ENCODE data around the gene CAV3.

CAV3 gene

GRCh38 chr3:8736436-8736835 lies 2.8 kb downstream of the CAV3 start:
- no peak for DNase-seq

- DNase-seq = no peak
Observed at GRCh38 chr3:8737301-8737700, 3.7 kb downstream of the CAV3 start.

GRCh38 chr3:8737823-8738222 lies 4.2 kb downstream of the CAV3 start:
- no peak for DNase-seq

DNA sequence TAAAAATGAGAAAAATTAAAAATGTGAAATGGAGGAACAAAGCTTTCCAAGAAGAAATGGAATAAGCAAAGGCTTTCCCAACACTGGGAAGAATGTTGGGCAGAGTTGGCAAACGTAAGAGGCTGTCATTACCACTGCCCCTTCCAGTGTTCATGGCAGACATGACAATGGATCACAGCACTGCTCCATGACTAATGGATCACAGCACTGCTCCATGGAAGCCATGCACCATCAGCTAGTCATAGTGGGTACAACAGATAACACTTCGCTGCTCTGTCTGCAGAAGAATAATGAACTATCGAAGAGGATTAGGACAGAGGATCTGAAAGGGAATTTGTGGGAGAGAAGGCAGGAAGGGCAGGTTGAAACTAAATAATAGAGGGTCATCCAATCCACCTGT lies 5.0 kb downstream of the CAV3 start:
- no peak for DNase-seq

DNA sequence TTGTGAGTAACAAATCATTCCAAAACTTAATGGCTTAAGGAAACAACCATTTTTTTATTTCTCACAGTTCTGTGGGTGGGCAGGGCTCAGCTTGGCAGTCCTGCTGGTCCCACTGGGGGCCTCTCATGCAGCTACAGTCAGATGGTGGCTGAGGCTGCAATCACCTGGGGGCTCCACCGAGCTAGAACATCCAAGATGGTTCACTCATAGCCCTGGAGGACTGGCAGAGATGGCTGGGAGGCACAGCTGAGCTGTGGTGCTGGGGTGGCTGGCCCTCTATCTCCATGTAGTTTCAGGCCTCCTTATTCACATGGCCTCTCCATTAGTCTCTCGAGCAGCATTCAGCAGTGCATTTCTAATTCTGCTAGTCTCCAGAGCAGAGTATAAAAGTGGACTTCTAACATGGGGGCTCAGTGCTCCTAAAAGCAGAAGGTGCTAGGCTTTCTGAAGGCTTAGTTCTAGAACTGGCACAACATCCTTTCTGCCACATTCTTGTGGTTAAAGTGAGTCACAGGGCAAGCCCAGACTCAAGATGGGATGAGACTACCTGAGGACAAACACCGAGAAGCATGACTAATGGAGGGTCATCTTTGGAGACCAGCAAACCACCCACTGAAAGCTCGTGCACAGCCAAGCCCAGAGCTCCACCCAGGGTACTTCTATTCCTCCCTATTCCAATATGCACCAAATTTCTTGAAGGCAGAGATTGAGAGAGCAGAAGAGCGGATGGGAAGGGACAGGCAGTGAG lies 6.3 kb downstream of the CAV3 start:
- no peak for DNase-seq

DNA sequence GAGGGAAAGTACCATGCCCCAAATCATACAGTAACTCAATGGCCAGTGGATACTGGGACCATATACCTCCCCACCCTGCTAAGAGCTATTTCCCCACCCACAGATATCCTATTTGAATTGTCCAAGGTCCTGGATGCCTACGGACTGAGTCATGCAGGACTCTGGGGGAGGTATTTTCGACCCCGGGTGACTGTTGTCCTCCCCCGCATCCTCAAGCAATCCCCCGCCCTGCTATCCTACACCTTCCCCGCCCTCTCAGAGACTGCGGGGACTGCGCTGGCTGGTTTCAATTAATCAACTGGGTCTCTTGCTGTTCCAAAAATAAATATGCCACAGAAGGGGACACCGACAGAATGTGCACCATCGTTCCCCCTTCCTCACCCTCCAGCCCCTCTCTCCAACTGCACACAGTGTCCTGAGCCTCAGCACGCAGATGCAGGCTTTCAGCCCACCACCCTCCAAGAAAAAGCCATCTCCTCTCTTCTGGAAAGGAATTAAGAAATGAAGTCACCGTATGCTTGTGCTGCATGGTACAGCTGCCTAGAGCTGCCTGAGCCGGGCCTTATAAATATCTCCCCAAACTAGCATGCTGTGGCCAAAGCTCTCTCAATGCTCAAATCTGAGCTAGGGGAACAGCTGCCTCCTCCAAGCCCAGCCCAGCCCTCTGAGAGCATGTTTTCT lies 8.1 kb downstream of the CAV3 start:
- no peak for DNase-seq

- DNase-seq = no peak
Observed at GRCh38 chr3:8743021-8743601, 9.5 kb downstream of the CAV3 start.

- DNase-seq = no peak
Observed at GRCh38 chr3:8743911-8744310, 10.3 kb downstream of the CAV3 start.

GRCh38 chr3:8745619-8746370 lies 12.2 kb downstream of the CAV3 start:
- DNase-seq = no peak

- no peak for DNase-seq
Observed at GRCh38 chr3:8746780-8747345, 13.3 kb downstream of the CAV3 start.

DNA sequence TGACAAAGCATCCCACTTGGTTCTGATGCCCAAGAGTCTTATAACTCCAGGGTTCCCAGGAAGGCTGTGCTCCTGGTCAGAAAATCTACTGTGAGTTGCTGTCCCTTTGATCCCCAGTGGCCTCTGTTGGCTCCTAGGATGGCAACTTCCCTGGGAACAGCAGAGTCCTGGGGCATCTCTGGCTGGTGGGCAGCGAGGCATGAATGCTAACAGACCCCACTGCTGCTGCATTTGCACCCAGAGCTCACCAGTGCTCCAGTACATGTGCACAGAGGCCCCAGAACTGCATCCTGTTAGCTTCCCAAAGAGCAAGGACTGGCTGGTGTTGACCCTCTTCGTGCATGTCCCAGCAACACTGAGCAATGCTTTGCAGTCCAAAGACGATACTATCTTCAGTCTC lies 15.7 kb downstream of the CAV3 start:
- DNase-seq = no peak

DNA sequence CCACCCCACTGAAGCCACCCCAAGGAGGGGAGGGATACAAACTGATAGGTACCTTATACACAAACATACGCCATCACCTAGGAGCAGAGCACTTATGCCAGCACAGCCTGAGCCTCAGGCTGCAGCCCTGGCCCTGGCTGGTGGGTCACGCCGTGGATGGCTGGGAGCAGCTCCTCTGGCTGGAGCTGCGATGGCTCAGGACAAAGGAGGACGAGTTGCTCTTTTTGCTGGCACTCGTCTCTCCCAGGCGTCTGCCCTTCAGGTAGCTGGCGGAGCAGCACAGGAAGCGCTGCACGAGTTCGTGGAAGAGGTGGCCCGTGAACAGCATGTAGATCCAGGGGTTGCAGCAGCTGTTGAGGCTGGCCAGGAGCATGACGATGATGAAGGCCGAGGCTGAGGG lies 19.2 kb downstream of the CAV3 start:
- no peak for DNase-seq

GRCh38 chr3:8755097-8755496 lies 21.5 kb downstream of the CAV3 start:
- DNase-seq = no peak

GRCh38 chr3:8755564-8756237 lies 22.1 kb downstream of the CAV3 start:
- no peak for DNase-seq

GRCh38 chr3:8756671-8757070 lies 23.1 kb downstream of the CAV3 start:
- DNase-seq = no peak

DNA sequence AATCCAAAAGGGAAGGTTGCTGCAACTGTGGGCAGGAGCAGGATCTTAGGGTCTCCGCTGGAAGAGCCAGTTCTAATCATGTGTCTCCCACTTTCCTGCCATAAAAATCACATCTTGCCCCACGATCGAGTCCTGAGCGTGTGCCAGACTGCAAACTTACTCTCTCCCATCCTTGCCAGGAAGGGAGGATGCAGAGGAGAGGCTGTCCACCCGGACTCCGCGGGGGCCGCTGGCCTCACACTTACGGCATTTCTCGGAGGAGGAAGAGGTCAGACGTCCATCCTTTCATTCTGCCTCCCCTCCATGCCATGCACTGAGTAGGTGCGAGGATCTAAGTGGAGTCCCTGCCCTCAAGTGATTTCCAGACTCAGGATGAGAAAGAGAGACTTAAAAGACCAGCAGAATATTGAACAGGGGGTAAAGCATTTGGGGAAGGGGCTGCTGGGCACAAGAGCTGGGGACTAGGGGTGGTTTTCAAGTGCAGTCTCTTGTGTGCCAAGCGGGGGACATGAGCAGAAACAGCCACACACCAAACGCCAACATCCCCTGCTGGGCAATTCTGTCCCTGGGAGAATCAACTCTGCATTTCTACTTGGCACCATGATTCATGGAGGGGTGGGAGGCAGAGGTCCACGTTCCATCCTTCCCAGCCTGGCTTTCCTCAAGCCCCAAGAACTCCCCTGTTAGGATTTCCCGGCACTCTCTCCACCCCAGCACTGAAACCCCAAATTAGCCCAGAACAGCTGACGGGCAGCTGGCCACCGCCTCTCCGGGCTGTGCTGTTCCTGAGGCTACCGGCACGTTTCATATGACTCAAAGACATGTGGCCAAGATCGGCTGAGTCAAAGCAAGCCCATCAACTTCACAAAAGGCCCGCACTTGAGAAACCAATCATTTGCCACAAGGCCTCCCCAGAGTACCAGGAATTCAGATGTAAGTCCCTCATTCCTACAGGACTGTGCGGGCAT lies 24.2 kb downstream of the CAV3 start:
- DNase-seq = no peak

DNA sequence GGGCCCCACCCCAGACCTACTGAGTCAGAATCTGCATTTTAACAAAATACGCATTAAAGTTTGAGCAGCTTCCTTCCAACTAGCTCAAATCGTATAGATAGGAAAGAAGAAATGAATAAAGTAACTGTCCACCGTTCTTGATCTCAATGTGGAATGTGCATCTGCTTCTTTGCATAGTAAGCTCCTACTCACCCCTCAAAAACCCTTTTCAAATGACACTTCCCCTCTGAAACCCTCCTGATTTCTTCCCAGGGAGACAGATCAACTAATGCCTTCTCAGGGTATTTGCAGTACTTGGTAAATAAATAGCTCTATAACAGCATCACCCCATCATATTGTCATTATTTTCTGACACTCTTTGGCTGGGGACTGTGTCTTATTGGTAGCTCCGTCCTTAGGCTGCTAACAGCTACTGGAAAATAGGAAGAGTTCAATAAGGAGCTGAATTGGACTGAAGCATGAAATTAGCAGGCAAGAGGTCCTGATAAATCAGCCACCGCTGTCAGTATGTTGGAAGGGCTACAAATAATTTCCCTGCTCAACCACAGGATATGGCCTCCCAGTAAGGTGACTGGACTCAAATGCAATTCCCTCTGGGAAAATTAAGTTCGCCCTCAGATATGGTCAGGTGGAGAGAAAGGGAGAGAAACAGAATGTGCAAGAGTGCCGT lies 25.6 kb downstream of the CAV3 start:
- DNase-seq = no peak

GRCh38 chr3:8760091-8760490 lies 26.5 kb downstream of the CAV3 start:
- no peak for DNase-seq

DNA sequence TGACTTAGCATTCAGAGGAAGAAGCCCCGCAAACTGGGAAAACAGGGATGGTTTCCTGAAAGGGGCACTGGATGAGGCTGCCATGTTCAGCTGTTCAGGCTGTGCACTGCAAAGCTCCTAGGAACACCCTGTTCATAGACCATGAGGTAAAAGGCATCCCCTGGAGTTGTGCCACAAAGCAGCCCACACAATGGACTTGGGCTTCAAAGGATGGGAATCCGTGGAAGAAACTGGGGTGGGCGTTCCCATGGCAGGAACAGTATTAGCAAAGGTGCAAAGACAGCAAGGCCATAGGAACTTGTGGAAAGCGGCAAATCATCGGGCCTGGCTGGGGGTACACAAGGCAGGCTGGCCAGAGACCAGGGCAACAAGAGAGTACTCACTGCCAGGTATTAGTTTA lies 26.9 kb downstream of the CAV3 start:
- no peak for DNase-seq

DNA sequence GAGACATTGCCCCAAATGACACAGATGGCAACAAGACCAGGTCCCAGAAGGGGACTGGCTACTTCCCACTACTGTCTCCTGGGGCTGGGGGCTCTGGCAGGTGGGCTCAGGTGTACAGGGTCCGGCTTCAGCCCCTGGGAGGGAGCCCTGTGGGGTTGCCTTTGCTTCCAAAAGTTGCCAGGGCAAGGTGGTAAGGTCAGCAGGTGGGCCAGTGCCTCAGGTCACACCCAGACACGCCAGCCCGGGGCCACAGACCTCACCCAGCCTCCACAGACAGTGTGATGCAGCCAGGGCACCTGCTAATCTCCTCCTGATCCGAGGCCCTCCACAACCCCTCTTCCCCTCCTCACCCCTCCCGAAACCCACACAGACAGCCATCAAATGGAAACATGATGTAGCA lies 28.3 kb downstream of the CAV3 start:
- no peak for DNase-seq

Measured in T-helper 9 cell (primary cell).